ENCODE results near the gene STXBP5.

DNA sequence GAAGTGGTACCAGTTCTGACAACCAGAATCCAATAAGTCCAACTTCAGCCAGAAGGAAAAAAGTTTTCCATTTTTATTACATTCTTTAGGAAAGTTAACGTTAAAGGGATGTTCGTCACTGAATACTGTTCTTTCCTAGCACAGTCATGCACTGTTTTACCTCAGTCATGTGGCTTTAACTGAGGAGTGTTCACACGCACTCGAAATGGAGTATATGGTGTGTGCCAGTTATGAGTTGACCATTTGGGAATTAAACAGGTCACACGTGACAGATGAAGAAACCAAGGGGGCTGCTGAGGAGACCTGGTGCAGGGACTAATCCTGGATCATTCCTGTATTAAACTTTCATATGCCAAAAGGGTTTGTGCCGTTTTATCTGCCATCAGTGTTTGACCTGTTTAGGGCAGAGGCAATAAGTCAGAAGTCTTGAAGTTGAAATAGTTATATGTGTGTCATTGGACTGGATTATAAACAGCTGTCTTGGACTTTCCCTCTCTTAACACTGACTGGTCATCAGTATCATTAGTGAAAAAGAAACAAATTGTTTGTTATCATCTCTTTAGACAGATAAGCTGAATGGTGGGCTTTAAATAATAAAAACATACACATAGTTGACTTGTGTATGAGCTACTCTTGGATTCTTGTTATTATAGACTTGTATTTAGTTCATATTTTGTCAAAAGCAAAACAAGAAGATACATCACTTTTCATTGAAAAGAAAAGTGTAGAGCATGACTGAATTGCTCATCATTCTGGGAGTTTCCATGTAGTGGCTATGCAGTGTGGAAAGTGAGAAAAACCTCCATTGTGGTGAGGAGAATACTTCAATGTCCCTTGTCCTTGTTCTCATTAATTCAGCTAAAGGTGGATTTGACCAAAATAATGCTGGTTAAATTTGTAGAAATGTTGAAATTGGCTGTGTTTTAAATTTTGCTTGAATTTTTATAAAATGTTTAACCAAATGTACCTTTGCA is 180.8 kb downstream of the STXBP5 start:
- TF ChIP-seq, protein P1, sequence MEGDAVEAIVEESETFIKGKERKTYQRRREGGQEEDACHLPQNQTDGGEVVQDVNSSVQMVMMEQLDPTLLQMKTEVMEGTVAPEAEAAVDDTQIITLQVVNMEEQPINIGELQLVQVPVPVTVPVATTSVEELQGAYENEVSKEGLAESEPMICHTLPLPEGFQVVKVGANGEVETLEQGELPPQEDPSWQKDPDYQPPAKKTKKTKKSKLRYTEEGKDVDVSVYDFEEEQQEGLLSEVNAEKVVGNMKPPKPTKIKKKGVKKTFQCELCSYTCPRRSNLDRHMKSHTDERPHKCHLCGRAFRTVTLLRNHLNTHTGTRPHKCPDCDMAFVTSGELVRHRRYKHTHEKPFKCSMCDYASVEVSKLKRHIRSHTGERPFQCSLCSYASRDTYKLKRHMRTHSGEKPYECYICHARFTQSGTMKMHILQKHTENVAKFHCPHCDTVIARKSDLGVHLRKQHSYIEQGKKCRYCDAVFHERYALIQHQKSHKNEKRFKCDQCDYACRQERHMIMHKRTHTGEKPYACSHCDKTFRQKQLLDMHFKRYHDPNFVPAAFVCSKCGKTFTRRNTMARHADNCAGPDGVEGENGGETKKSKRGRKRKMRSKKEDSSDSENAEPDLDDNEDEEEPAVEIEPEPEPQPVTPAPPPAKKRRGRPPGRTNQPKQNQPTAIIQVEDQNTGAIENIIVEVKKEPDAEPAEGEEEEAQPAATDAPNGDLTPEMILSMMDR (IDR thresholded peaks at IDR 0.05; ENCODE audit: low read depth, low read length) = no peak
- no peak for TF ChIP-seq EZH2phosphoT487 (IDR thresholded peaks at IDR 0.05; ENCODE audit: low read depth)
